Measurements from ENCODE around the gene DIAPH3.

- TF ChIP-seq CTCF (IDR thresholded peaks at IDR 0.05) (no peak), TAF1 (IDR thresholded peaks at IDR 0.05; ENCODE audit: borderline replicate concordance, low read depth, low read length) (no peak), POLR2AphosphoS5 (IDR thresholded peaks at IDR 0.05; ENCODE audit: low read depth, low read length) (no peak), TCF12 (IDR thresholded peaks at IDR 0.05) (no peak), USF2 (IDR thresholded peaks at IDR 0.05; ENCODE audit: borderline replicate concordance, low read depth, low read length) (no peak), MAX (IDR thresholded peaks at IDR 0.05; ENCODE audit: low read depth) (no peak), GABPA (IDR thresholded peaks at IDR 0.05; ENCODE audit: low read depth) (no peak)
These were observed 151.2 kb downstream of the DIAPH3 start for GRCh38 chr13:60012488-60012887.

Measured in SK-N-SH (cell line).